Measurements from ENCODE around the gene ATXN7L3.

- TF ChIP-seq CTCF (IDR thresholded peaks at IDR 0.05) (no peak), POLR2A (IDR thresholded peaks at IDR 0.05; ENCODE audit: low read length) (peak; percentile 24; the same call in 1 of the 2 replicates), MYC (IDR thresholded peaks at IDR 0.05; ENCODE audit: borderline replicate concordance, low read length) (no peak), BHLHE40 (IDR thresholded peaks at IDR 0.05; ENCODE audit: low read depth, low read length) (no peak), MAZ (IDR thresholded peaks at IDR 0.05; ENCODE audit: borderline replicate concordance, low read depth, low read length) (no peak), REST (IDR thresholded peaks at IDR 0.05) (no peak), PHF8 (IDR thresholded peaks at IDR 0.05; ENCODE audit: borderline replicate concordance, low read depth) (no peak), HOXB5 (CRISPR knock-in tag; IDR thresholded peaks at IDR 0.05) (no peak), RCOR1 (IDR thresholded peaks at IDR 0.05; ENCODE audit: low read depth, low read length) (no peak)
Observed at GRCh38 chr17:44219616-44220212, 20.0 kb upstream of the ATXN7L3 start, which contains the start of gene UBTF.
